Neural cell (in vitro differentiated cells): ENCODE results near the gene ANXA6. TPM values are rescaled to one million over a fixed set of nuclear protein-coding genes. Genes with fewer than 3 reads are reported as not detected.
"Not testable (repeated sequence)": the region's sequence is repeated elsewhere in the genome, so short reads cannot be mapped to it uniquely, and the experiment has no call there.

Experiments used
- H2AFZ ChIP-seq: fragments of 200-600, 300-800 bp; sonication (generic), shearing (Covaris generic); 2 replicates; pipeline ENCODE4 v1.6.0; 2014; ENCODE audit warnings: low read depth, mild to moderate bottlenecking, antibody characterized with exemption, low read length, moderate library complexity
- H3F3A ChIP-seq: fragments of 200-600 bp; shearing (Covaris generic); 2 replicates; pipeline ENCODE4 v1.6.1; 2016; ENCODE audit warnings: mild to moderate bottlenecking, moderate library complexity, mixed read lengths, antibody characterized with exemption, low read length; ENCODE audit not compliant: insufficient read depth, poor library complexity, severe bottlenecking
- H3K27ac ChIP-seq: fragments of 200-600, 300-800 bp; sonication (generic), shearing (Covaris generic); 2 replicates; pipeline ENCODE4 v1.5.1; 2014; ENCODE audit warnings: mild to moderate bottlenecking, low read length, moderate library complexity
- H3K27me3 ChIP-seq: fragments of 300-800, 200-600 bp; sonication (generic), shearing (Covaris generic); 2 replicates; pipeline ENCODE4 v1.6.0; 2014; ENCODE audit warnings: mild to moderate bottlenecking, low read depth, low read length, moderate library complexity; ENCODE audit not compliant: insufficient read depth
- H3K36me3 ChIP-seq: fragments of 300-800, 200-600 bp; sonication (generic), shearing (Covaris generic); 2 replicates; pipeline ENCODE4 v1.5.1; 2014; ENCODE audit warnings: mild to moderate bottlenecking, antibody characterized with exemption, low read length, moderate library complexity; ENCODE audit not compliant: insufficient read depth
- H3K4me2 ChIP-seq: fragments of 300-800, 200-600 bp; sonication (generic), shearing (Covaris generic); 2 replicates; pipeline ENCODE4 v1.6.0; 2014; ENCODE audit warnings: mild to moderate bottlenecking, low read length
- H3K4me3 ChIP-seq: fragments of 300-800, 200-600 bp; sonication (generic), shearing (Covaris generic); 2 replicates; pipeline ENCODE4 v1.5.1; 2014; ENCODE audit warnings: mild to moderate bottlenecking, low read length, moderate library complexity
- H3K79me2 ChIP-seq: fragments of 200-600 bp; shearing (Covaris generic); replicated peaks from 2 replicates; pipeline ENCODE4 v1.6.0; 2014; ENCODE audit warnings: mild to moderate bottlenecking, low read length, moderate library complexity; ENCODE audit not compliant: insufficient read depth
- H3K9ac ChIP-seq: fragments of 300-800, 200-600 bp; sonication (generic), shearing (Covaris generic); 2 replicates; pipeline ENCODE4 v1.6.1; 2016; ENCODE audit warnings: mild to moderate bottlenecking, low read length, mixed read lengths
- H3K9me2 ChIP-seq: fragments of 200-600 bp; shearing (Covaris generic); 2 replicates; pipeline ENCODE4 v1.6.1; 2016; ENCODE audit warnings: mild to moderate bottlenecking, low read length, mixed read lengths; ENCODE audit not compliant: insufficient read depth
- H3K9me3 ChIP-seq: fragments of 200-600, 300-800 bp; sonication (generic), shearing (Covaris generic); 2 replicates; pipeline ENCODE4 v1.6.1; 2016; ENCODE audit warnings: mild to moderate bottlenecking, mixed run types, low read length, moderate library complexity, mixed read lengths
- H4K20me1 ChIP-seq: fragments of 200-600 bp; shearing (Covaris generic); 2 replicates; pipeline ENCODE4 v1.6.1; 2016; ENCODE audit warnings: mild to moderate bottlenecking, mixed run types; ENCODE audit not compliant: insufficient read depth
- EP300 ChIP-seq: fragments of 450-650 bp; conservative IDR thresholded peaks from 2 replicates; pipeline ENCODE4 v1.6.1; 2014; ENCODE audit warnings: antibody characterized with exemption, mild to moderate bottlenecking, moderate library complexity; ENCODE audit not compliant: poor library complexity, severe bottlenecking
- EZH2 ChIP-seq: fragments of 200-600, 300-800 bp; shearing (Covaris generic), sonication (generic); IDR thresholded peaks from 2 replicates; pipeline ENCODE4 v1.6.1; 2014; ENCODE audit warnings: antibody characterized with exemption, low read length, borderline replicate concordance, mild to moderate bottlenecking; ENCODE audit not compliant: insufficient read depth, poor library complexity, severe bottlenecking
- MXI1 ChIP-seq: fragments of 450-650 bp; conservative IDR thresholded peaks from 2 replicates; pipeline ENCODE4 v1.6.1; 2014; ENCODE audit warnings: antibody characterized with exemption, mild to moderate bottlenecking; ENCODE audit not compliant: poor library complexity, severe bottlenecking
- POLR2AphosphoS5 ChIP-seq: IDR thresholded peaks from 2 replicates; pipeline ENCODE4 v1.6.1; 2012
- RAD21 ChIP-seq: fragments of 450-650 bp; conservative IDR thresholded peaks from 2 replicates; pipeline ENCODE4 v1.6.1; 2014; ENCODE audit warnings: antibody characterized with exemption, mild to moderate bottlenecking, moderate library complexity
- SMC3 ChIP-seq: fragments of 450-650 bp; conservative IDR thresholded peaks from 2 replicates; pipeline ENCODE4 v1.6.1; 2014; ENCODE audit warnings: antibody characterized with exemption, mild to moderate bottlenecking, moderate library complexity; ENCODE audit not compliant: poor library complexity
- TAF1 ChIP-seq: IDR thresholded peaks from 2 replicates; pipeline ENCODE4 v1.6.1; 2012; ENCODE audit warnings: low read depth
- polyA plus RNA-seq: library from polyadenylated mRNA; depleted of rRNA; stranded (reverse); fragments of >200 nt; gene quantifications from 2 replicates; pipeline ENCODE4 v1.2.3, GENCODE V29; 2014
- TF ChIP-seq, protein P1 (sequence below): fragments of 450-650 bp; IDR thresholded peaks from 2 replicates; pipeline ENCODE4 v1.5.1; 2014; ENCODE audit warnings: antibody characterized with exemption, mild to moderate bottlenecking, moderate library complexity; ENCODE audit not compliant: poor library complexity, severe bottlenecking
- TF ChIP-seq, protein P2 (sequence below): IDR thresholded peaks from 2 replicates; pipeline ENCODE4 v1.6.1; 2012; ENCODE audit warnings: borderline replicate concordance

ANXA6 gene
- polyA plus RNA-seq, 1 donor from 2014 or later = 27.5 TPM

DNA sequence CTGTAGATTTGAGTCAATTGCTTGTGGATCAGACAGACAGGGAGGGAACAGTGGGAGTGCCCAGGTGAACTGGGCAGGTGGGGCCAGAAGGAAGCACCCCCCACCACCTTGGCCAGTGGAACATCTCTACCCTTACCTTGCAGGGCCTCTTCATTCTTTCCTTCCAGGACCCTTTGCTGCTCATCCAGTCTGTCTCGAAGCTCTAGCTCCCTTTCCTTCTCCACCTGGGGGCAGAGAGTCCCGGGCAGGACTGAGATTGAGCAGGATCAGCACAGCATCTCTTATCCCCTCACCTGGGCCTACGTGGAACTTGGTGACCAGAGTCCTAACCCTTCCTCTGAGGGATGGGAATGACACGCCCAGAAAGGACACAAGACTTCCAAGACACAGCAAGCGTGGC is 41.3 kb upstream of the ANXA6 start:
- no peaks in the 10 kb centered on the region for H3F3A ChIP-seq
- TF ChIP-seq EZH2 (no peak), SMC3 (no peak), RAD21 (no peak), EP300 (no peak), TAF1 (no peak), POLR2AphosphoS5 (no peak), MXI1 (no peak)
- TF ChIP-seq, protein P1, sequence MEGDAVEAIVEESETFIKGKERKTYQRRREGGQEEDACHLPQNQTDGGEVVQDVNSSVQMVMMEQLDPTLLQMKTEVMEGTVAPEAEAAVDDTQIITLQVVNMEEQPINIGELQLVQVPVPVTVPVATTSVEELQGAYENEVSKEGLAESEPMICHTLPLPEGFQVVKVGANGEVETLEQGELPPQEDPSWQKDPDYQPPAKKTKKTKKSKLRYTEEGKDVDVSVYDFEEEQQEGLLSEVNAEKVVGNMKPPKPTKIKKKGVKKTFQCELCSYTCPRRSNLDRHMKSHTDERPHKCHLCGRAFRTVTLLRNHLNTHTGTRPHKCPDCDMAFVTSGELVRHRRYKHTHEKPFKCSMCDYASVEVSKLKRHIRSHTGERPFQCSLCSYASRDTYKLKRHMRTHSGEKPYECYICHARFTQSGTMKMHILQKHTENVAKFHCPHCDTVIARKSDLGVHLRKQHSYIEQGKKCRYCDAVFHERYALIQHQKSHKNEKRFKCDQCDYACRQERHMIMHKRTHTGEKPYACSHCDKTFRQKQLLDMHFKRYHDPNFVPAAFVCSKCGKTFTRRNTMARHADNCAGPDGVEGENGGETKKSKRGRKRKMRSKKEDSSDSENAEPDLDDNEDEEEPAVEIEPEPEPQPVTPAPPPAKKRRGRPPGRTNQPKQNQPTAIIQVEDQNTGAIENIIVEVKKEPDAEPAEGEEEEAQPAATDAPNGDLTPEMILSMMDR = no peak
- TF ChIP-seq, protein P2, sequence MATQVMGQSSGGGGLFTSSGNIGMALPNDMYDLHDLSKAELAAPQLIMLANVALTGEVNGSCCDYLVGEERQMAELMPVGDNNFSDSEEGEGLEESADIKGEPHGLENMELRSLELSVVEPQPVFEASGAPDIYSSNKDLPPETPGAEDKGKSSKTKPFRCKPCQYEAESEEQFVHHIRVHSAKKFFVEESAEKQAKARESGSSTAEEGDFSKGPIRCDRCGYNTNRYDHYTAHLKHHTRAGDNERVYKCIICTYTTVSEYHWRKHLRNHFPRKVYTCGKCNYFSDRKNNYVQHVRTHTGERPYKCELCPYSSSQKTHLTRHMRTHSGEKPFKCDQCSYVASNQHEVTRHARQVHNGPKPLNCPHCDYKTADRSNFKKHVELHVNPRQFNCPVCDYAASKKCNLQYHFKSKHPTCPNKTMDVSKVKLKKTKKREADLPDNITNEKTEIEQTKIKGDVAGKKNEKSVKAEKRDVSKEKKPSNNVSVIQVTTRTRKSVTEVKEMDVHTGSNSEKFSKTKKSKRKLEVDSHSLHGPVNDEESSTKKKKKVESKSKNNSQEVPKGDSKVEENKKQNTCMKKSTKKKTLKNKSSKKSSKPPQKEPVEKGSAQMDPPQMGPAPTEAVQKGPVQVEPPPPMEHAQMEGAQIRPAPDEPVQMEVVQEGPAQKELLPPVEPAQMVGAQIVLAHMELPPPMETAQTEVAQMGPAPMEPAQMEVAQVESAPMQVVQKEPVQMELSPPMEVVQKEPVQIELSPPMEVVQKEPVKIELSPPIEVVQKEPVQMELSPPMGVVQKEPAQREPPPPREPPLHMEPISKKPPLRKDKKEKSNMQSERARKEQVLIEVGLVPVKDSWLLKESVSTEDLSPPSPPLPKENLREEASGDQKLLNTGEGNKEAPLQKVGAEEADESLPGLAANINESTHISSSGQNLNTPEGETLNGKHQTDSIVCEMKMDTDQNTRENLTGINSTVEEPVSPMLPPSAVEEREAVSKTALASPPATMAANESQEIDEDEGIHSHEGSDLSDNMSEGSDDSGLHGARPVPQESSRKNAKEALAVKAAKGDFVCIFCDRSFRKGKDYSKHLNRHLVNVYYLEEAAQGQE = no peak

DNA sequence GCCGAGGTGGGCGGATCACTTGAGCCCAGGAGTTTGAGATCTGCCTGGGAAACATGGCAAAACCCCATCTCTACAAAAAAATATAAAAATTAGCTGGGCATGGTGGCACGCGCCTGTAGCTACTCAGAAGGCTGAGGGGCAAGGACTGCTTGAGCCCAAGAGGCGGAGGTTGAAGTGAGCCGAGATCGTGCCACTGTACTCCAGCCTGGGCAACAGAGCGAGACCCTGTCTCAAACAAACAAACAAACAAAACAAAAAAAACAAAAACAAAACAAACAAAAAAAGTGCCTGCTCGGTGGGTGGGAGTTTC is 39.7 kb upstream of the ANXA6 start:
- H3K79me2 ChIP-seq, H3K9me3 ChIP-seq, H3K27ac ChIP-seq, H3K9ac ChIP-seq, H3F3A ChIP-seq, H3K4me3 ChIP-seq, H3K36me3 ChIP-seq, H3K27me3 ChIP-seq, H2AFZ ChIP-seq, H3K9me2 ChIP-seq, H3K4me2 ChIP-seq, H4K20me1 ChIP-seq: not testable (repeated sequence)

More for the DNA sequence above, 41.3 kb upstream of the ANXA6 start:
- no peaks in the 10 kb centered on the region for H4K20me1 ChIP-seq
- H3K9me3 ChIP-seq = no peaks in the 10 kb centered on the region
- no peak overlapping the region for H3K4me3 ChIP-seq
- no peak overlapping the region for H3K9ac ChIP-seq
- no peaks in the 10 kb centered on the region for H3K9me2 ChIP-seq
- H3K36me3 ChIP-seq = no peaks in the 10 kb centered on the region
- no peak overlapping the region for H3K4me2 ChIP-seq
- H3K27me3 ChIP-seq = no peaks in the 10 kb centered on the region
- no peak overlapping the region for H3K27ac ChIP-seq
- no peaks in the 10 kb centered on the region for H3K79me2 ChIP-seq
- no peak overlapping the region for H2AFZ ChIP-seq

DNA sequence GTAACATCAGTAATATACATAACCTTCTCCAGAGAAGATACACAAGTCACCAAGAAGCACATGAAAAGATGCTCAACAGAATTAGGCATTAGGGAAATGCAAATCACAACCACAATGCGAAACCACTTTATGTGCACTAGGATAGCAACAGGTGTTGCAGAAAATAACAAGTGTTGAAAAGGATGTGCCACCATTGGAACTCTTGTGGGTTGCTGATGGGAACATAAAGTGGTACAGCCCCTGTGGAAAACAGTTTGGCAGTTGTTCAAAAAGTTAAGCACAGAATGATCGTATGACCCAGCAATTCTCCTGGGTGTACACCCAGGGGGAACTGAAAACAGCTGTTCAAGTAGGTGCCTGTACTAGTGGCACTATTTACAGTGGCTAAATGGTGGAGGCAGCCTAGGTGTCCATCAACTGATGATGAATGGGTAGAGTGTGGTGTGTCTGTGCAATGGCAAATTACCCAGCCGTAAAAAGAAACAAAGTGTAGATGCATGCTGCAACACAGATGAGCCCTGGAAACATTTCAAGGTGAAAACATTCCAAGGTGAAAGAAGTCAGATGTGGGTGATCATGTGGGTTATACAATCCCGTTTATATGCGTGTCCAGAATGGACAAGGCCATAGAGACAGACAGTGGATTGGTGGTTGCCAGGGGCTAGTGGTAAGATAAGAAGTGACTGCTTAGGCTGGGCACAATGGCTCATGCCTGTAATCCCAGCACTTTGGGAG is 39.1 kb upstream of the ANXA6 start:
- Histone ChIP-seq H3K4me2 (no peak overlapping the region), H3F3A (no peaks in the 10 kb centered on the region), H3K27me3 (no peaks in the 10 kb centered on the region), H4K20me1 (no peaks in the 10 kb centered on the region), H3K9me3 (no peaks in the 10 kb centered on the region), H2AFZ (no peak overlapping the region), H3K27ac (no peak overlapping the region), H3K9me2 (no peaks in the 10 kb centered on the region), H3K9ac (no peak overlapping the region), H3K4me3 (no peak overlapping the region), H3K36me3 (no peaks in the 10 kb centered on the region), H3K79me2 (no peaks in the 10 kb centered on the region)
- TF ChIP-seq TAF1 = no peak
- no peak for TF ChIP-seq MXI1
- no peak for TF ChIP-seq POLR2AphosphoS5
- no peak for TF ChIP-seq EP300
- TF ChIP-seq, protein P1 = no peak
- no peak for TF ChIP-seq RAD21
